Activated CD4-positive, alpha-beta T cell treated with anti-CD3 and anti-CD28 coated beads, Interleukin-2, amount 50 U/mL, for 24 hours (primary cell): ENCODE data around the gene HHIPL1.

Experiments used
- DNase-seq, 2 donors: peaks; one replicate each; pipeline ENCODE4 v3.0.0-alpha.2; 2020; ENCODE audit warnings: low read depth in 1 of 2, low spot score in 1 of 2

The HHIPL1 gene

DNA sequence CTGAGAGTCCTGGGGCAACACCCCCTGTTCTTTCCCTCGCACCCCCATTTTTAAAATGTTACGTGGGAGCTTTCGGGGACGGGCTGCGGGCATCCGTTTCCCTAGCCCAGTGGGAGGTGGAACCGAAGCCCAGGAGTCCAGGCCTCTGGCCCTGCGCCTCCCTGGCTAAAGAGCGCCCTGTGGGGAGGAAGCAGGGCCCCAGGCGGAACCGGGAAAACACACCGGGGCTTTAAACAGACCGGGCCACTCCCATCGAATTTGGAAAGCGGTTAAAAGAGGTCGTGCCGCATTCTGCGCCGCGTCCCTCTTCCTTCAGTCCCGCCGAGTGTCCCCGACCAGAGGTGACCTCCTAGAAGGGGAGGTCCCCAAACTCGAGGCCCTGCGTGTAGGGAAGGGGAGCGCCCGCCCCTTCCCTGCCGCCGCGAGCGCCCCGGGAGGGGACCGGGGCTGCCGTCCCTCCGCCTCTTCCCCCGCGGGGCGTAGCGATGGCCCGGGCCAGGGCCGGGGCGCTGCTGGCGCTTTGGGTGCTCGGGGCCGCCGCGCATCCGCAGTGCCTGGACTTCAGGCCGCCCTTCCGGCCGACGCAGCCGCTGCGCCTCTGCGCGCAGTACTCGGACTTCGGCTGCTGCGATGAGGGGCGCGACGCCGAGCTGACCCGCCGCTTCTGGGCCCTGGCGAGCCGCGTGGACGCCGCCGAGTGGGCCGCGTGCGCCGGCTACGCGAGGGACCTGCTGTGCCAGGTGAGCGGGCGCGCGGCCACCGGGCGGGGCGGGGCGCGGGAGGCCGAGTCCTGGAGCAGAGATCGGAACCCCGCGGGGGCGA lies at the start of gene HHIPL1:
Gene HHIPL1 (plus strand): TSS at position 407 of the 822 bp plus-strand sequence. CDS start 79 bp downstream, at position 486.
- DNase-seq, result no peak

- DNase-seq, result no peak
Observed at GRCh38 chr14:99595524-99595923, 49.4 kb upstream of the HHIPL1 start.

DNA sequence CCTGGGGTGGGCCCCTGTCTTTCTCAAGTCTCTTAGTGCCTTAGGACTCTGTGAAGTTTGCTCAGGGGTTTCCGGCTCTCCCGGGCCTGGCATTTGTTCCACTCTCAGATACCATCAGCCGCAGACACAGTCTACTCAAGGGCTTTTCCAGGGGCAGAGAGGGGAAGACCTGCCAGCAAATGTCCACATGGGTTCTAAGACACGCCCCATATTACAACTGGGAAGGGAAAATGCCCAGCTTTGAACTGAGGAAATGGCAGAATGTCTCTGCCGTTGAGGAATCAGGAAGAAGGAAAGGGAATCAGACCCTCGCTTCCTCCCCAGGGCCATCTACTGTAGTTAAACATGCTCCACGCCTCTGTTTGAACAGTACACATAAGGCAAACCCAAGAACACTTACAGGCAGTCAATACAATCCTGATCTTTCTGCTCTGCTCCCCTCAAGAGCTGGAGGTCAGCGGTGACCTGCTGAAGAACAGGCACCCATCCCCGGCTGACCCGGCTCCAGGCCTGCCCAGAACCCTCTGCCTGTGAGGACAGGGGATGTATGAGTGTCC lies 48.8 kb upstream of the HHIPL1 start:
- DNase-seq, result no peak

GRCh38 chr14:99596772-99597171 lies 48.2 kb upstream of the HHIPL1 start:
- DNase-seq, result no peak

DNA sequence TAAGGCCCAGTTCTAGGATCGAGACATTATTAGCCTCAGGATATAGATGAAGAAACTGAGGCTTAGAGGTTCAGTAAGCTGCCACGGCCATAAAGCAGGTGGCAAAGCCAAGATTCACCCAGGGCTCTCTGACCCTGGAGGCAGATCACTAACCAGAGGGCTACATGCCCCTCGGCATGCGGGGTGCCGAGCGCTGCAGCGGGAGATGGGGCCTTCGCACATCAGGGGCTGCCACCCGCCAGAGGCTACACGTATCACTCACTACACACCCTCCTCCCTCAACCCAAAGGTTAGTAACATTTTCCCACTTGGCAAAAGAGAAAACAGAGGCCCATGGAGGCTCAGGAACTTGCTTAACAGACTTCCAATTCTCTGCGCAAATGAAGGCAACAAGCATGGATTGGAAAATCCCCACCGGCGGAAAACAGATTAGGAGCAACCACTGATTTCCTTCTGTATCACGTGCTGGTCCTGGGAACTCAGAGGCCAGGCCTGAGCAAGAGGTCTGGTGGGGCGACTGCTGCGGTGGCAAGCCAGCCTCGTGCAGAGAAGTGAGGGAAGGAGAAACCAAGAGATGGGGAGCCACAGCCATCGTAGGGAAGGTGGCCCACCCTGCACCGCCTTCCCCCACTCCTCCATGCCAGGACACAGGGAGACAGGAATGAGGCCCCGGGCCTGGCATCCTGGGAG lies 46.9 kb upstream of the HHIPL1 start:
- no peak for DNase-seq

DNA sequence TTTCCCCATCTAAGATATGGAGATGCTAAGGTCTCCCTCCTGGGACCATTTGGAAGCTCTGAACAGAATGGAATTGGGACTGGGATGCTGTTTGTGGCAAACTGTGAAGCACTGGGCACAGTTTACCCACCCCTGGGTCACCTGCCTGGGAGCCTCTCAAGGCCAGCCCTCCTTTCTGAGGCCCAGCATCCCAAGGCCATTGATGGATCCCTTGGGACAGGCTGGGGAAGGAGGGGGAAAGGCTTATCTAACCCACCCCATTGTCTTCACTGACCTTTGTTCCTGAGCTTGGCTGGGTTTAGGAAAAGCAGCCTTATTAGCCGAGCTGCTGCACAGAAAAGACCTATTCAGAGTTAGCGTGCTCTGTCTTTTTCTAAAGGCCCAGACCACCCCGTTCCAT lies 46.2 kb upstream of the HHIPL1 start:
- DNase-seq, result no peak

- DNase-seq, result no peak
Observed at GRCh38 chr14:99599393-99599792, 45.5 kb upstream of the HHIPL1 start.

- DNase-seq, result no peak
Observed at GRCh38 chr14:99600232-99600888, 44.6 kb upstream of the HHIPL1 start.

DNA sequence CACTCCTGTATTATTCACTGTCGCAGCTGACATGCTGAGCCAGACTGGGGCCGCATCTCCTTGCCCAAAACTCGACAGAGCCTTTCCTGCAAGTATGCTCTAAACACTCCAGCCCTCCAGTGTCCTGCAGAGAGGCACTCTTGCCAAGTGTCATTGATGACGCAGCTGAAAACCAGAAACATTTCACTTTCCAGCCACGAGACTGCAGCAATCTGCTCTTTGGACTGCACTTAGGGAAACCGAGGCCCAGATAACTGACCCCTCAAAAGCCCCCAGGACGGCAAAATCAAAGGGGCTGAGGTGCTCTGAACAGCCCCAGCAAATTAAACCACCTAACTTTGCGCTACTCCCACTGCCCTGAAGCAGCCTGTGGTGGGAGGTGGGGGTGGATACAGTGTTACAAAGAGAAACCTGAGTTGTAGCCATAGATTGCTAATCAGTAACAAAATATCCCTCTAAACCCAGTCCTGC lies 43.5 kb upstream of the HHIPL1 start:
- DNase-seq, result no peak

DNA sequence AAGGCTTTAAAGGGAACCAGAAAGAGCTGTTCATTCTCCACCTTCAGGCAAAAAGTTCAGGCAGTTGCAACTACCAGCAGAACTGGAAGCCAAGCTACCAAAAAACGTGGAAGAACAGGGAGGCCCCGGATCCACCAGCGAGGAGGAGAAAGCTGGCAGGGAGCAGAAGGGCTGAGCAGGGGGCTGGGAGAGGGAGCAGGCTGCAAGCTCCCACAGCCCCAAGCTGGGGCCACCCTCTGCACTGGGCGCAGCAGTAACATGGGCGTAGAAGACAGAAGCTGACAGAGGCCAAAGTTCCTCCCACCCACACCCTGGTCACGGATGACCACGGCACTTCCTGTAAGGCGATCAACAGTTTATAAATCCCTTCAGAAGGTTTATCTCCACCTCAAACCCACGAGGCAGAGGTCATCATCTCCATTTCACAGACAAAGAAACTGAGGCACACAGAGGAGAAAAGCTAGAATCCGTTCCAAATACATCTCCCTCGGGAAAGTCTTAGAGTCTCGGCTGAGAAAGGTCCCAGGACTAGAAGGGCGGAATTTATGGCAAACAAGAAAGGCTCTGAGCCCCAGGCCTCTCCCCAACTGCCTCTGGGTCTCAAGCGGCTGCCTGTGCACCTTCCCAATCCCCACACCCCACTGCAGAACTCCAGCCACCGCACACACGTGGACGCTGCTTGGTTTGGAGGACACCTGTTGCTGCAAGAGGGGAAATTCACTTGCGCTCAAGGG lies 42.7 kb upstream of the HHIPL1 start:
- no peak for DNase-seq

DNA sequence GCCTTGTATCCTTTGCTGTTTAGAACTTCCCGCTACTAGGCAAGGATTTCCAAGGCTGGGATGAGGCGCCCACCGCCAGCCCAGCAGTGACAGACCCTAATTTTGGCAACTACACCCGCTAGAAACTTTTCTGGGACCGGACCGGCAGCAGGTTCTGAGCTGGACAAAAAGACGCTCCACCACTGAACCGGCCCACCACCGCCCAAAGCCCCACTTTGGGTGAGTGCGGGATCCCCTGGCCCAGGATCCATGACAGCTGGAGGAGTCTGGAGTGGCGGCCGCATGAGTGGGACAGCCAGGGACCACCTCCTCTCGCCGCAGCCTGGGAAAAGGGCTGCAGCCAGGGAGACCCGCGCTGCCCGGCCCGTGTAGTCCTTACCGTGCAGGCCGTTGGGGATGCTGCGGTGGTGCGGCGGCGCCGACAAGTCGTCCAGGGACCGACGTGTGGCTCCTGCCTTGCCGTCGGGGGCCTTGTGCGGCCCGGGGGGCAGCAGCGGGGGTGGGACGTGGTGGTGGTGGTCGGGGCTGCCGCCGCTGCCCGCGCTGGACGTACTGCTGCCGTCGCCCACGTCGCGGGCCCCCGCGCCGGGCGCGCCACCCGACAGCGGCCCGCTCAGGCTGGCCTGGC lies 42.0 kb upstream of the HHIPL1 start:
- DNase-seq, result no peak

GRCh38 chr14:99603471-99604277 lies 41.3 kb upstream of the HHIPL1 start, which contains the start of gene CCDC85C:
Gene CCDC85C (minus strand): TSS chr14:99604207. CDS start chr14:99603959, 248 bp downstream.
- DNase-seq, result peak in 1 of 2 donors; percentile 18

DNA sequence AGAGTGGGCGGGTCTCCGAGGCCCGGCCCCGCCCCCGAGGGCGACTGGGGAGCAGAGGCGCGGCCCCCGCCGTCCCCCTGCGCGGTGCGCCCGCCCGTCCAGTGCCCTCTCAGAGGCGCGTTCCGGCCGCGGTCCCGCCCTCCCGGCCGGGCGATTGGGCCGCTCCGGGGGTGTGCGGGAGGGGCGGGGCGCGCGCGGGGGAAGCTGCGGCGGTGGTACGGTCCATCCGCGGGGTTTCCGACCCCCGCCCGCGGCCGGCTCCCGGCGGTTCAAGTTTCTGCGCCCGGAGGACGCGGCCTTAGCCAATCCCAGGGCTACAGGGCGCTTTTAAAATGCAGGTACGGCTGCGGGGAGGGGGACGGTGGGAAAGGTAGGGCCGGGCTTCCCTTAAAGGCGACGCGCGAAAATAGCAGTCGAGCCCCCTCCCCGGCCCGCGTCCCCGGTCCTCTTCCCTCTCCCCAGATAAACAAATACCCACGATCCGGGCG lies 40.6 kb upstream of the HHIPL1 start:
- peak; percentile 84 for DNase-seq

DNA sequence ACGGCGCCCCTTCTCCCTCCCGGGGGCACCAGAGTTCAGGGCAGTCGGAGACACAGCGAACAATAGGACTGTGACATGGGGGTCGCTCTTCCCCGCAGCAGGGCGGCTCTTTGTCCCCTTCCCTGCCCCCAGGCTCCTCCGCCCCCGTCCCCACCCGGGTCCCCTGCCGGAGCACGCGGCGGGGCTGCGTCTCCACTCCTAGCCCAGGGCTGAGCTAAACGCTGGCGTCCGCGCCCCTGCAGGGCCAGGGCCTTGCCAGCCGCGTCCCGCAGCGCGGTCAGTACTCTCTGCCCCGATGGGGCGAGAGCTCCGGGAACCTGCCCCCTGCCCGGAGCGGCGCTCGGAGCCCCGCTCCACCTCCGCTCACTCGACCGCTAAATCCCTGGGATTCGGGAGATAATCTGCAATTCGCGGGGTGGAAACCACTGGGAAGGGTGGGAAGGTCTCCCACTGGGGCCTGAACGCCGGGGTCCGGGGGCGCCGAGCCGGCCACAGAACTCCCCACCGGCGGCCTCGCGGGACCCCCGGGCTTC lies 40.1 kb upstream of the HHIPL1 start:
- DNase-seq, result no peak

DNA sequence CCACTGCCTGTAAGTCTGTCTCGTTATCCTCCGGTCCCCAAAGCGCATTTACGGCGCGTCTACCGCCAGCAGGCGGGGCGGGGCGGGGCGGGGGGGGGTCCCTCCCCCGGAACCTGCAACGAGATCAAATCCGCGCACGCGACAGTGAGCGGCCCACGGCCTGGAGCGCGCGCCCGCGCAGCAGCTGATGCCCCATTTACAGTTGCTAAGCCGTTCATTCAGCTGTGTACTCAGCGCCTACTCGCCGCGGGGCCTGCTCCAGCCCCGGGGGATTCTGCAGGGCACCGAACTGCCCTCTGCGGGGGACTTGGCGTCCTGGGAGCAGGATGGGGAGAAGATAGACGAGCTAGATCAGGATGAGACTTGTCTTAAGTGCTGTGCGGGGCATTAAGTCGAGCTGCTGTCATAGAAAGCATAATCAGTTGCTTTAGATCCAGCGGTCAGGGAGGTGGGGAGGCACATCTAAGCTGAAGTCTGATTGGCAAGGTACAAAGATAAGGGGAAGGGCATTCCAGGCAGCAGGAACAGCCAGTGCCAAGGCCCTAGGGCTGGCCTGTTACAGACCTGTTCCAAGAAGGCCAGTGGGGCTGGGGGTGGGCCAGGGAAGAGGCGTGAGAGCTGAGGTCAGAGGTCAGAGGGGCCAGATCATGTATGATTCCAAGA lies 39.5 kb upstream of the HHIPL1 start:
- peak; percentile 49 to 51 for DNase-seq

GRCh38 chr14:99606359-99606758 lies 38.6 kb upstream of the HHIPL1 start:
- no peak for DNase-seq

DNA sequence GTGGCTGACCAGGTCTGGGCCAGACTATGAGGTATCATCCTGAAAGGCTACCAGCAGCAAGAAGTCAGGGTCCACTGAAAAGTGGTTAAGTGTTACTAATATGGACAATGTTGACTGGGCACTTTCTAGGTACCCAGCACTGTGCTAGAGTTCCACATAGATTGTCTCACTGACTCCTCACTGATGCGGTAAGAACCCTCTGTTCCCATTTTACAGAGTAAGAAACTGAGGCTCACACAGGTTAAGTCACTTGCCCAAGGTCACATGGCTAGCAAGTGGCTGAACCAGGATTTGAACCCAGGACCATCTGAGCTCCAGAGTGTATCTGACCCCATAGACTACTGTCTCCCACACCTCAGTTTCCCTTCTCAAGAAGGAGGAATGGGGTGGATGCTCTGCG lies 36.3 kb upstream of the HHIPL1 start:
- DNase-seq, result no peak
